ENCODE results near the gene GALNT7. TPM values are rescaled to one million over a fixed set of nuclear protein-coding genes. Genes with fewer than 3 reads are reported as not detected.

GALNT7 gene
- total RNA-seq, 4 donors from 2014 or later = 6.8 to 24.8 (median 14.2) TPM

GRCh38 chr4:173264245-173264644 is 95.6 kb downstream of the GALNT7 start:
- no peak for TF ChIP-seq CTCF (IDR thresholded peaks at IDR 0.05; ENCODE audit: low read depth)

GRCh38 chr4:173264684-173265185 is 96.1 kb downstream of the GALNT7 start:
- no peak for TF ChIP-seq CTCF (IDR thresholded peaks at IDR 0.05; ENCODE audit: low read depth)

- TF ChIP-seq CTCF (IDR thresholded peaks at IDR 0.05; ENCODE audit: low read depth) = no peak
Observed at GRCh38 chr4:173265751-173266150, 97.1 kb downstream of the GALNT7 start.

- TF ChIP-seq CTCF (IDR thresholded peaks at IDR 0.05; ENCODE audit: low read depth) = no peak
Observed at GRCh38 chr4:173267711-173268110, 99.1 kb downstream of the GALNT7 start.

GRCh38 chr4:173269280-173269679 is 100.7 kb downstream of the GALNT7 start:
- TF ChIP-seq CTCF (IDR thresholded peaks at IDR 0.05; ENCODE audit: low read depth) = no peak

GRCh38 chr4:173270312-173271027 is 101.9 kb downstream of the GALNT7 start:
- TF ChIP-seq CTCF (IDR thresholded peaks at IDR 0.05; ENCODE audit: low read depth) = no peak

GRCh38 chr4:173272314-173272713 is 103.7 kb downstream of the GALNT7 start:
- TF ChIP-seq CTCF (IDR thresholded peaks at IDR 0.05; ENCODE audit: low read depth) = no peak

All from subcutaneous adipose tissue (tissue), 4 donors.